Loucy (cell line): ENCODE measurements around the gene ANTXRL.
"Not testable (repeated sequence)": the region's sequence is repeated elsewhere in the genome, so short reads cannot be mapped to it uniquely, and the experiment has no call there.

ENCODE experiments used
- H2AFZ ChIP-seq: fragments of 200-600 bp; sonication (generic); 2 replicates; pipeline ENCODE4 v1.6.0; 2016; ENCODE audit warnings: antibody characterized with exemption, mild to moderate bottlenecking, low read length, moderate library complexity
- H3F3A ChIP-seq: fragments of 200-600 bp; 2 replicates; pipeline ENCODE4 v1.6.0; 2016; ENCODE audit warnings: antibody characterized with exemption, low read depth, mild to moderate bottlenecking
- H3K27me3 ChIP-seq: fragments of 200-600 bp; sonication (generic); 2 replicates; pipeline ENCODE4 v1.6.1; 2014; ENCODE audit warnings: low read length, mild to moderate bottlenecking; ENCODE audit not compliant: insufficient read depth, poor library complexity, severe bottlenecking
- H3K36me3 ChIP-seq: fragments of 200-600 bp; sonication (generic); 2 replicates; pipeline ENCODE4 v1.6.1; 2016; ENCODE audit warnings: low read length; ENCODE audit not compliant: insufficient read depth
- H3K4me1 ChIP-seq: fragments of 200-600 bp; sonication (generic); 2 replicates; pipeline ENCODE4 v1.5.1; 2014; ENCODE audit warnings: low read length, mild to moderate bottlenecking; ENCODE audit not compliant: insufficient read depth, poor library complexity, severe bottlenecking
- H3K4me2 ChIP-seq: fragments of 200-600 bp; sonication (generic); 2 replicates; pipeline ENCODE4 v1.6.0; 2014; ENCODE audit warnings: antibody characterized with exemption, low read length, low read depth, mild to moderate bottlenecking; ENCODE audit not compliant: poor library complexity, severe bottlenecking
- H3K4me3 ChIP-seq: fragments of 200-600 bp; sonication (generic); 2 replicates; pipeline ENCODE4 v1.5.1; 2014; ENCODE audit warnings: low read length, mild to moderate bottlenecking, mixed read lengths; ENCODE audit not compliant: poor library complexity, severe bottlenecking
- H3K79me2 ChIP-seq: fragments of 200-600 bp; sonication (generic); 2 replicates; pipeline ENCODE4 v1.6.1; 2014; ENCODE audit warnings: low read length; ENCODE audit not compliant: insufficient read depth
- H3K9ac ChIP-seq: fragments of 200-600 bp; sonication (generic); 2 replicates; pipeline ENCODE4 v1.6.0; 2014; ENCODE audit warnings: mild to moderate bottlenecking, low read depth, low read length, moderate library complexity; ENCODE audit not compliant: poor library complexity, severe bottlenecking
- H3K9me2 ChIP-seq: fragments of 200-600 bp; sonication (generic); replicated peaks from 2 replicates; pipeline ENCODE4 v1.6.1; 2016; ENCODE audit warnings: low read depth, low read length, mixed read lengths
- H3K9me3 ChIP-seq: fragments of 200-600 bp; sonication (generic); 2 replicates; pipeline ENCODE4 v1.6.1; 2014; ENCODE audit warnings: mild to moderate bottlenecking, antibody characterized with exemption, low read length, low read depth; ENCODE audit not compliant: insufficient read depth
- H4K20me1 ChIP-seq: fragments of 200-600 bp; sonication (generic); 2 replicates; pipeline ENCODE4 v1.6.0; 2014; ENCODE audit warnings: antibody characterized with exemption, low read length, mild to moderate bottlenecking; ENCODE audit not compliant: insufficient read depth, poor library complexity, severe bottlenecking
- CTCF ChIP-seq: fragments of 200-600 bp; sonication (generic); conservative IDR thresholded peaks from 2 replicates; pipeline ENCODE4 v1.5.1; 2014; ENCODE audit warnings: mild to moderate bottlenecking, antibody characterized with exemption, low read length
- EZH2phosphoT487 ChIP-seq: fragments of 200-600 bp; IDR thresholded peaks from 2 replicates; pipeline ENCODE4 v1.6.1; 2018; ENCODE audit warnings: antibody characterized with exemption, mild to moderate bottlenecking, moderate library complexity, borderline replicate concordance

Gene ANTXRL

GRCh38 chr10:46263831-46264268 lies 22.9 kb upstream of the ANTXRL start:
- Histone ChIP-seq H4K20me1 (no peaks in the 10 kb centered on the region), H3K79me2 (peaks cover 22% of the 10 kb centered on the region), H3F3A (no peaks in the 10 kb centered on the region), H3K9me2 (no peaks in the 10 kb centered on the region), H3K27me3 (no peaks in the 10 kb centered on the region), H3K4me2 (no peak overlapping the region), H3K9me3 (no peaks in the 10 kb centered on the region), H3K9ac (no peak overlapping the region), H3K4me3 (no peak overlapping the region), H3K4me1 (peaks cover 23% of the 10 kb centered on the region), H3K36me3 (no peaks in the 10 kb centered on the region), H2AFZ (no peak overlapping the region)
- no peak for TF ChIP-seq EZH2phosphoT487
- no peak for TF ChIP-seq CTCF

DNA sequence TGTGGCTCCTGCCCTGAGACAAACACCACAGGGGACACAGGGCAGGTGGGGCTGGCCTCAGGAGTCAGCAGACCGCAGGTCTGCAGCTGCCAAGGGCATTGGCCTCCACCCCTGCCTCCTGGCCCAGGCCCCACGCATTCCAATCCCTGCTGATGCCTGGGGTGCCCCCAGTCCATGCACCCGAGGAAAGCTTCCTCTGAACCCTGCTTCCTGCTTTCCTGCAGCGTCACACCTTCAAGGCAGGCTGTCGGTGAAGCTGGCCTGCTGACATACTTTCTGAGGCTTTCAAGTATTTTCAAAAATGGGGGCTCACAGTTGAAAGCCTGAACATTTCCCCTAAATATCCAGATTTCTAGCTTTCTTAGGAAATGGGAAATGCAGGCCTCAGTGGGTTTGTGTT lies 22.5 kb upstream of the ANTXRL start:
- Histone ChIP-seq H3K9me3 (no peaks in the 10 kb centered on the region), H3K4me2 (no peak overlapping the region), H3K9ac (no peak overlapping the region), H3K4me3 (no peak overlapping the region), H3F3A (no peaks in the 10 kb centered on the region), H3K79me2 (peaks cover 27% of the 10 kb centered on the region), H3K4me1 (peaks cover 23% of the 10 kb centered on the region), H3K27me3 (no peaks in the 10 kb centered on the region), H4K20me1 (no peaks in the 10 kb centered on the region), H2AFZ (no peak overlapping the region), H3K9me2 (no peaks in the 10 kb centered on the region), H3K36me3 (no peaks in the 10 kb centered on the region)
- TF ChIP-seq EZH2phosphoT487 (no peak), CTCF (no peak)

- H3K9me2 ChIP-seq: no peaks in the 10 kb centered on the region
- H2AFZ ChIP-seq: no peak overlapping the region
Observed at GRCh38 chr10:46264737-46265368, 21.9 kb upstream of the ANTXRL start.

DNA sequence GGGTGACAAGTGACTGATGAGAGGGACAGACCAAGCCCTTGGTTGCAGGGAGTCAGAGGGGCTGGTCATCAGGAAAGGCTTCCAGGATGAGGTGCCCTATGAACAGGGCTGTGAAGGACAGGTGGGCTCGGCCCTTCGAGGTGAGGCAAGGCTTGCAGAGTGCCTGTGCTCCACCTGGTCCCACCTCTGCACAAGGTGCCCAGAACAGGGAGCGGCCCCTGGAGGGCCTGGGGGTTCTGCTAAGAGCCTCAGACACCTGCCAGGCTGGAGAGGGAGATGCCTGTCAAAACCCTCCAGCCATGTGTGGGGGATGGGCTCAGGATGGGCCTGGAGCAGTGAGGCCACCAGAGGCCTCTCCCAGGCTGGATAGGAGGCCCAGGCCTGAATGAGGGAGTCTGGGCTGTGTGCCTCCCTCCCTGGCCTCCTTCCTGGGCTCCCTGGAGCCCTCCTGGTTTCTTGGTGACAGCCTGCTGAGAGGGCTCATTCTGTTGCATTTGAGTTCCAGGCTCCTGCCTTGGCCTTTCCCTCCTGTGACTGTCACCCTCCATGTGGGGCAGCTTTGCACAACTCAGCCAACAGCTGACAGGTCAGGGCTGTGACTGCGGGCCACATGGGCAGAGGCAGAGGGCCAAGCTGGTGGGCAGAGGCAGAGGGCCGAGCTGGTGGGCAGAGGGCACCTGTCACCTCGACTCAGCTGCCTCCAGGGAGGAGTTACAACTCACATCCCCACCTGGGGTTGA lies 21.1 kb upstream of the ANTXRL start:
- not testable (repeated sequence) for H3K4me3 ChIP-seq, H3K36me3 ChIP-seq, H3K9me3 ChIP-seq, H4K20me1 ChIP-seq, H3F3A ChIP-seq, H3K9me2 ChIP-seq, H2AFZ ChIP-seq, H3K9ac ChIP-seq, H3K4me2 ChIP-seq, H3K27me3 ChIP-seq
- Histone ChIP-seq H3K4me1 (peaks cover 36% of the 10 kb centered on the region), H3K79me2 (peaks cover 27% of the 10 kb centered on the region)

More at GRCh38 chr10:46264737-46265368, 21.9 kb upstream of the ANTXRL start:
- Histone ChIP-seq H3K4me1 (peaks cover 27% of the 10 kb centered on the region), H3K4me2 (no peak overlapping the region), H3F3A (no peaks in the 10 kb centered on the region), H3K9me3 (no peaks in the 10 kb centered on the region), H3K9ac (no peak overlapping the region), H3K27me3 (no peaks in the 10 kb centered on the region), H4K20me1 (no peaks in the 10 kb centered on the region), H3K36me3 (no peaks in the 10 kb centered on the region), H3K79me2 (peaks cover 27% of the 10 kb centered on the region), H3K4me3 (no peak overlapping the region)
- TF ChIP-seq EZH2phosphoT487 (no peak), CTCF (no peak)
